Muscle layer of duodenum (tissue), 2 donors: ENCODE results near the gene WDSUB1.

Experiments
- H3K27ac ChIP-seq: one replicate; pipeline ENCODE4 v1.7.0; 2013; ENCODE audit warnings: mild to moderate bottlenecking, low read length
- H3K27me3 ChIP-seq: one replicate; pipeline ENCODE4 v1.7.0; 2013; ENCODE audit warnings: low read depth, mild to moderate bottlenecking, control low read depth, low read length
- H3K36me3 ChIP-seq, 2 donors: one replicate each; pipeline ENCODE4 v1.7.0; 2013; ENCODE audit warnings: low read length in 2 of 2, control low read depth in 1 of 2, mild to moderate bottlenecking in 1 of 2; ENCODE audit not compliant: insufficient read depth in 2 of 2, control insufficient read depth in 1 of 2
- H3K4me1 ChIP-seq, 2 donors: one replicate each; pipeline ENCODE4 v1.7.0; 2013; ENCODE audit warnings: low read length in 2 of 2, mild to moderate bottlenecking in 2 of 2, control low read depth in 1 of 2, moderate library complexity in 1 of 2; ENCODE audit not compliant: insufficient read depth in 2 of 2, control insufficient read depth in 1 of 2
- H3K4me3 ChIP-seq, 2 donors: one replicate each; pipeline ENCODE4 v1.7.0; 2013; ENCODE audit warnings: low read length in 2 of 2, low read depth in 1 of 2, mild to moderate bottlenecking in 1 of 2
- H3K9me3 ChIP-seq, 2 donors: one replicate each; pipeline ENCODE4 v1.7.0; 2013; ENCODE audit warnings: low read length in 2 of 2, control low read depth in 1 of 2, mild to moderate bottlenecking in 1 of 2; ENCODE audit not compliant: control insufficient read depth in 1 of 2
- donor health status: healthy.

WDSUB1 gene

DNA sequence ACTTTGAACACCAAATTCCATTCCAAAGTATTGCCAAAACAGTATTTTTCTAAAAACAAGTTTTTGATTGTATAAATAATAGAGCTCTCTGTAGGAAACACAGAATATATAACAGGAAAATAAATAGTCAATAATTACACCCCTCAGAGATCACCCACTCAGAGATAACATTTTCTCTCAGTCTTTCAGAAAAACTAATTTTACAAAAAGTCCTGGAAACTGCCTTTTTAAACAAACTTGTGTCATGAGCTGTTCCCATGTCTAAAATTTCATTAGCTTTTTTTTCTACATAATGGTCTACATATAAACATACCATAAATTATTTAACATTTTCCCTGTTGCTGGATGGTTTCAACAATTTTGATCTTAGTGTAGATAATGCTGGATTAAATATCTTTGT, 1.2 kb upstream of the WDSUB1 start:
- peak overlapping the region in 1 of 2 donors; percentile 86 for H3K4me3 ChIP-seq
- no peaks in the 10 kb centered on the region for H3K27me3 ChIP-seq
- peaks cover 4 to 7% of the 10 kb centered on the region in 2 donors for H3K4me1 ChIP-seq
- no peaks in the 10 kb centered on the region for H3K36me3 ChIP-seq
- H3K9me3 ChIP-seq: no peaks in the 10 kb centered on the region
- peak overlapping the region; percentile 82 for H3K27ac ChIP-seq

DNA sequence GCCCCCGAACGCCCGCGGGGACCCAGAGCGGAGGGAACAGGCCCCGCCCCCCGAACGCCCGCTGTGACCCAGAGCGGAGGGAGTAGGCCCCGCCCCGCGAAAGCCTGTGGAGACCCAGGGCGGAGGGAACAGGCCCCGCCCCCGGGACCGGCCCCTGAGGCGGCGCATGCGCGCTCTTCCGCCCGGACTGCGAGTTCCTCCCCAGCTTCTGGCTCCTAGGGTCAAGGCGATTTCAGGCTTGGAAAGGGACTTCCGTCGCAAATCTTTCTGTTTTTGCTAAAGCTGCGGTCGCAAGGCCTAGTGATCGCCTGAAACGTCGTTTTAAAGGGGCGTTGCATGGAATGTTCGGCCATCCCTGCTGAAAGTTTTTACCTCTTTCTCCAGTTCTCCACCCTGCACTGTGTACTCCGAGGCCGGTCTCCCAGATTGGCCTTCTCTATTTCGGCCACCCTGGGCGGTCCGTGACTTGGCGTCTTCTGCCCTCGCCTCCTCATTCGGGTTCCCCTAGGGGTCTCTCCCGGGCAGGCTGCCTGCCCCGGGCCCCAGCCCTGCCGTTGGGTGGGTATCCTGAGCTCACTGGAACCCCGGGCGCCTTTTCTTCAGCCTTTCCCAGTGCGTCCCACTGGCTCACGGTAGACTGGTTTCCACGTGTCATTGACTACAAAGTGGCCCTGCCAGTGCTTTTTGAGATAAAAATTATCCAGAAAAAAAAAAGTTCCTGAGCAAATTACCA, 372 bp upstream of the WDSUB1 start:
- Histone ChIP-seq H3K27me3 (no peaks in the 10 kb centered on the region), H3K27ac (peak overlapping the region; percentile 82), H3K4me3 (peak overlapping the region; percentile 86 to 90), H3K4me1 (peaks cover 4 to 7% of the 10 kb centered on the region in 2 donors), H3K36me3 (no peaks in the 10 kb centered on the region), H3K9me3 (no peaks in the 10 kb centered on the region)

DNA sequence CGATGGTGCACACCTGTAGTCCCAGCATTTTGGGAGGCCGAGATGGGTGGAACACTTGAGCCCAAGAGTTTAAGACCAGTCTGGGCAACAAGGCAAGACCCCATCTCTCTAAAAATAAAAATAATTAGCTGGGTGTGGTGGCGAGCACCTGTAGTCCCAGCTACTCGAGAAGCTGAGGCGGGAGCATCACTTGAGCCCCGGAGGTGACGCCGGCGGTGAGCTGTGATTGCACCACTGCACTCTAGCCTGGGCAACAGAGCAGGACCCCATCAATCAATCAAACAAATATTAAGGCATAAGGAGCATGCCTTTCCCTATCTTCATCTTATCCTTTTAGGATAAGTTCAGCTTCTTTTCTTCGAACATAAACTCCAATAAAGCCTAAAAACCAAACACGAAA, 1.1 kb downstream of the WDSUB1 start:
- Histone ChIP-seq H3K4me1 (peaks cover 4 to 7% of the 10 kb centered on the region in 2 donors), H3K4me3 (peak overlapping the region; percentile 60 to 90), H3K9me3 (no peaks in the 10 kb centered on the region), H3K36me3 (peaks cover 0 to 9% of the 10 kb centered on the region in 2 donors), H3K27me3 (no peaks in the 10 kb centered on the region), H3K27ac (peak overlapping the region; percentile 25)

DNA sequence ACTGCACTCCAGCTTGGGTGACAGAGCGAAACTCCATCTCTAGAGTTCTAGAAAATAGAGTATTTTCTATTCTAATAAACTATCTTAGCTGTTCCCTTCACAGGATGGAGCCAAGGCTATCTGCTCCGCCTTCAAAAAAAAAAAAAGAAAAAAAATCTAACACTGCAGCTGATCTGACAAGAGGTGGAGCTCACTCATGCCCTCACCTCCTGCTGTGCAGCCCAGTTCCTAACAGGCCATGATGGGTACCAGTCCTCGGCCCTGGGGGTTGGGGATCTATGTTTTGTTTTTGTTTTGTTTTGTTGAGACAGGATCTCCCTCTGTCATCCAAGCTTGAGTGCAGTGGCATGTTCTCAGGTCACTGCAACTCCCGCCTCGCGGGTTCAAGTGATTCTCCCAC, 3.0 kb downstream of the WDSUB1 start:
- Histone ChIP-seq H3K4me3 (no peak overlapping the region), H3K27ac (no peak overlapping the region), H3K4me1 (peaks cover 4 to 7% of the 10 kb centered on the region in 2 donors), H3K9me3 (no peaks in the 10 kb centered on the region), H3K36me3 (peaks cover 6 to 16% of the 10 kb centered on the region in 2 donors), H3K27me3 (no peaks in the 10 kb centered on the region)

DNA sequence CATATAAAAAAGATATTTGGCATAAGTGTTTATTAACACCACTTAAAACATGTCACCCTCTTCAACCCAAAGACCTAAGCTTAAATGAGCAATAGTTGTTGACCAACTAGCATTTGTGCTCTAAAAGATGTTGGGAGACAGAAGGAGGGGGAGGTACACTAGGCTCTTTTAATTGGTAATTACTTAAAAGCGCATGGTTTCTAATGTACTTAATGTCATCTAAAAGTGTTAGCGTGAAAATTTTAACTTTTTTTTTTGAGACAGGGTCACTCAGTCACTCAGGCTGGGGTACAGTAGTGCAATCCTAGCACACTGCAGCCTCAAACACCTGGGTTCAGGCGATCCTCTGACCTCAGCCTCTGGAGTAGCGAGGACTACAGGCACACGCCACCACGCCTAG, 5.5 kb downstream of the WDSUB1 start:
- Histone ChIP-seq H3K27ac (no peak overlapping the region), H3K4me1 (peaks cover 4 to 7% of the 10 kb centered on the region in 2 donors), H3K27me3 (no peaks in the 10 kb centered on the region), H3K4me3 (no peak overlapping the region), H3K36me3 (peaks cover 6 to 16% of the 10 kb centered on the region in 2 donors), H3K9me3 (no peaks in the 10 kb centered on the region)

DNA sequence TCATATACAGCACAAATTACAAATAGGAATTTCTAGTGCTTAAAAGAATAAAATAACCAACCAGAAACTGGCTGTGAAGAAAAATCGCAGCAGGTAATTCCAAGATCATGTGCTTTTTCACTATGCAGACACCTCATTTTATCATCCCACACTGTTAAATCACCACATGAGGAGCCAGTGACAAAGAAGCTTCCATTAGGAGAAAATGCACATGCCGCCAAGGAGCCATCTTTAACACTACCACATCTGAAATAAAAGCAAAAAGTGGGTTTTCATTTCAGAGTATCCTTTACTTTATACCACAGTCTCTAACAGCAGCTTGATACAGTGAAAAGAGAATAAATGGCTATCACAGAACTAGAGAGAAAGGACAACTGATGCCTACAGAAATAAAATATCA, 6.8 kb downstream of the WDSUB1 start:
- Histone ChIP-seq H3K4me3 (no peak overlapping the region), H3K36me3 (peaks cover 6 to 16% of the 10 kb centered on the region in 2 donors)

DNA sequence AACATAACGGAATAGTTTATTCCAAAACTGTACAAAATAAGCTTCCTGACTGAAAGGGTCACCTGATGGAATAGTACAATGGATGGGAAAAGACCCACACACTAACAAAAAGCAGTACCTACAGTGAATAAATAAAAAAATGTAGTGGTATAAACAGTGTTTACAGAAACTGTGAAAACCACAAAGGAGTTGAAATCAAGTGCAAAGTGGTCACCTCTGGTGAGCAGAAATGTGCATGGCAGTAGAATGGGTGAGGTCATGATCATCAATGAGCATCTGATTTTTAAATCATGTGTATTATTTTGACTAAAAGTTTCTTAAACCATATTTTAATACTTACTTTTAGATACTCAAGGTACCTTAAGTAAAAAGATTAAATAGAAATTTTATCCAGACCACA, 11.4 kb downstream of the WDSUB1 start:
- Histone ChIP-seq H3K27me3 (no peaks in the 10 kb centered on the region), H3K27ac (no peak overlapping the region), H3K9me3 (no peaks in the 10 kb centered on the region), H3K4me1 (peaks cover 0 to 7% of the 10 kb centered on the region in 2 donors), H3K4me3 (no peak overlapping the region), H3K36me3 (peaks cover 6 to 19% of the 10 kb centered on the region in 2 donors)

More for the DNA sequence above, 6.8 kb downstream of the WDSUB1 start:
- H3K9me3 ChIP-seq: no peaks in the 10 kb centered on the region
- no peak overlapping the region for H3K27ac ChIP-seq
- H3K4me1 ChIP-seq: no peaks in the 10 kb centered on the region
- H3K27me3 ChIP-seq: no peaks in the 10 kb centered on the region

DNA sequence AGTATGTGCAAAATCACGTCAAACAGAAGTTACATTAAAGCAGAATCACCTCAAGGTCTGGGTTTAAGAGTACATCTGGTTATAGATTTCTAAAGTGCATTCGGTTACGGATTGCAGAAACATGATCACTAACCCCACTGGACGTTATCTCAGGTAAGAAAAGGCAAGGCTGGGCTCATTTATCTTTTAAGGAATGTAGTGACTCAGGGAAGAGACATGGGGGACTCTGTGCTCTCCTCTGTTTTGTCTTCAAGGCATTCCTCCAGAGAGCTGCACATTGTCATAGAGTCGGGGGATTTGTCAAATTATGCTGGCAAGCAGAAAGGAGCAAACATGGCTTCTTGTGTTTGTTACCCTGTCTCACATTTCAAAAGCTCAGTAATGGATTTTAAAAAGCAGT, 14.3 kb downstream of the WDSUB1 start:
- peaks cover 0 to 12% of the 10 kb centered on the region in 2 donors for H3K36me3 ChIP-seq

DNA sequence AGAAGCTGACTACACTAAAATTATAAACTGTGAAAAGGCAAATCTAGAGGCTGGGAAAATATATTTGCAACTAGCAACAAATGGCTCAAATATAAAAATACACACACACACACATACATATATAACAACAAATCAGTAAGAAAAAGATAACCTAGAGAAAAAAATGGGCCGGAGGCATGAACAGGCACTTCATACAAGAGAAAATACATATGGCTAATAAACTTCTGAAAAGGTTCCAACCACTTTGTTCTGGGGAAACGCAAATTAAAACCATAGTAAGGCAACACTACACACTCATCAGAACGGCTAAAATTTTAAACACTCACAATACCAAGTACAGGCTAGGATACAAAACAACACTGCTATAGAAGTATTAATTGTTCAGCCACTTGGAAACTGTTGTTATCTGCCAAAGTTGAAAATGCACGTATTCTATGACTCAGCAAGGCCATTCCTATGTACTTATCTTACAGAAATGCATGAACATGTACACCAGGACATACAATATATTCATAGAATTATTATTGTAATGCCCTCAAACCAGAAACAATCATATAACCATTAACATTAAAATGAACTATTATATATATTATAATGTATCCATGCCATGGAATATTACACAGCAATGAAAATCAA, 15.6 kb downstream of the WDSUB1 start:
- H3K9me3 ChIP-seq: no peaks in the 10 kb centered on the region
- H3K27me3 ChIP-seq: no peaks in the 10 kb centered on the region
- H3K4me1 ChIP-seq: peaks cover 0 to 12% of the 10 kb centered on the region in 2 donors
- H3K27ac ChIP-seq: no peak overlapping the region
- H3K4me3 ChIP-seq: no peak overlapping the region
- H3K36me3 ChIP-seq: peaks cover 0 to 12% of the 10 kb centered on the region in 2 donors

More for the DNA sequence above, 14.3 kb downstream of the WDSUB1 start:
- H3K4me1 ChIP-seq: peaks cover 0 to 12% of the 10 kb centered on the region in 2 donors
- no peaks in the 10 kb centered on the region for H3K9me3 ChIP-seq
- H3K27ac ChIP-seq: no peak overlapping the region
- no peak overlapping the region for H3K4me3 ChIP-seq
- no peaks in the 10 kb centered on the region for H3K27me3 ChIP-seq

DNA sequence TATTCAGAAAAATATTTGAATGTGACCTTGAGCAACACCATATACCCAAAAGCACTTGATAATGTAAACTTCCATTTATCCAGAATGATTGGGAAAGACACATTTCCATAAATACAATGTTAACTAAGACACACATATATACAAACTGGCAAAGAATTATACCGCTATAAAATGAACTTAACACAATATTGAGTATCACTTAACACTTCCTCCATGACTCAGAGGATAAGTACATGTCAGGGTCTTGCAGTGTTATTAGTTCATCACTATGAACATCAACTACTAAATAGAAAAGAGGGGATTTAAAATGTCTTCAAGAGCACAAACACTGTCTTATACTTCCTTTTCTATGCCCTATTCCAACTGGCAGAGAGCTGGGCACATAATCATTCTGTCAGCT, 18.6 kb downstream of the WDSUB1 start:
- H3K36me3 ChIP-seq: no peaks in the 10 kb centered on the region
- no peaks in the 10 kb centered on the region for H3K9me3 ChIP-seq
- H3K4me3 ChIP-seq: no peak overlapping the region

DNA sequence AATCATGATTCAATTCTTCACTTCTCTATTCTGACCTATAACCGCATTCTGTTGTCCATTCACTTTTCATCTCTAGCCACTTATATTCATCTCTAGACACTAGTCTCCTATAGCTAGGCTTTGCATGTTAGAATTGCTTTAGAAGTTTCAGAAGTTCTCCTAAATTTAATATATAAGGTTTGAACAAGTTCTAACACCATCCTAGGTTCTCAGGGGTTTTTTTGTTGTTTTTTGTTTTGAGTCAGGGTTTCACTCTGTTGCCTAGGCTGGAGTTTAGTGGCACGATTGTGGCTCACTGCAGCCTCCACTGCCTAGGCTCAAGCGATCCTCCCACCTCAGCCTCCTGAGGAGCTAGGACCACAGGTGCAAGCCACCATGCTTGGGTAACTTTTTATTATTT, 19.9 kb downstream of the WDSUB1 start:
- H3K4me3 ChIP-seq: no peak overlapping the region
- no peaks in the 10 kb centered on the region for H3K27me3 ChIP-seq
- H3K36me3 ChIP-seq: no peaks in the 10 kb centered on the region
- H3K27ac ChIP-seq: no peak overlapping the region
- no peaks in the 10 kb centered on the region for H3K9me3 ChIP-seq
- H3K4me1 ChIP-seq: peaks cover 0 to 5% of the 10 kb centered on the region in 2 donors

More for the DNA sequence above, 18.6 kb downstream of the WDSUB1 start:
- H3K27me3 ChIP-seq: no peaks in the 10 kb centered on the region
- H3K27ac ChIP-seq: no peak overlapping the region
- H3K4me1 ChIP-seq: peaks cover 0 to 12% of the 10 kb centered on the region in 2 donors
